Panc1 (cell line): Measurements from ENCODE around the gene DCBLD1. TPM values are rescaled to one million over a fixed set of nuclear protein-coding genes. Genes with fewer than 3 reads are reported as not detected.
"Not testable (repeated sequence)": the region's sequence is repeated elsewhere in the genome, so short reads cannot be mapped to it uniquely, and the experiment has no call there.

ENCODE experiments used
- ATAC-seq: fragments of 200-7000 bp; cut with Tn5 transposase; 2 replicates; pipeline ENCODE4 v1.9.1; 2020; ENCODE audit warnings: mild to moderate bottlenecking, moderate library complexity
- BruUV-seq: library from RNA; stranded (reverse); fragments of 400-500 nt; replicated peaks from 2 replicates; lab custom pipeline; 2021; lab: Mats Ljungman, UMichigan
- CTCF ChIA-PET: fragments of 300-600 bp; sonication (Branson Sonifier 250); formaldehyde crosslinking; loops from one replicate; lab custom pipeline; 2022; ENCODE audit warnings: antibody characterized with exemption; lab: Charles Lee
- POLR2A ChIA-PET: fragments of 300-600 bp; sonication (Branson Sonifier 250); formaldehyde crosslinking; loops from one replicate; lab custom pipeline; 2022; ENCODE audit warnings: antibody characterized with exemption; lab: Charles Lee
- DNase-seq: peaks from one replicate; pipeline ENCODE4 v3.0.0-alpha.2; 2010; ENCODE audit warnings: low read depth, low spot score
- H3K27ac ChIP-seq: 2 replicates; pipeline ENCODE4 v1.5.1; 2011; ENCODE audit warnings: mild to moderate bottlenecking, low read length, inconsistent platforms
- H3K27me3 ChIP-seq: fragments of 200-500 bp; sonication (Bioruptor generic); 2 replicates; pipeline ENCODE4 v1.6.0; 2014; ENCODE audit warnings: low read length, inconsistent platforms; ENCODE audit not compliant: control insufficient read depth, insufficient read depth
- H3K36me3 ChIP-seq: fragments of 200-500 bp; sonication (Bioruptor generic); 2 replicates; pipeline ENCODE4 v1.5.1; 2014; ENCODE audit warnings: inconsistent platforms, mild to moderate bottlenecking, low read length, moderate library complexity; ENCODE audit not compliant: control insufficient read depth, insufficient read depth
- H3K4me1 ChIP-seq: 2 replicates; pipeline ENCODE4 v1.5.1; 2011; ENCODE audit warnings: inconsistent platforms, mild to moderate bottlenecking, low read length, moderate library complexity; ENCODE audit not compliant: control insufficient read depth, insufficient read depth
- H3K4me3 ChIP-seq, 2 experiments: 2 replicates each; pipeline ENCODE4 v1.5.1; 2011 to 2012; ENCODE audit warnings: low read depth in 2 of 2, low read length in 2 of 2, mild to moderate bottlenecking in 2 of 2, inconsistent platforms in 1 of 2, moderate library complexity in 1 of 2
- H3K9me3 ChIP-seq: fragments of 200-500 bp; sonication (Bioruptor generic); 2 replicates; pipeline ENCODE4 v1.5.1; 2014; ENCODE audit warnings: low read depth, mild to moderate bottlenecking, inconsistent platforms, low read length, moderate library complexity; ENCODE audit not compliant: control insufficient read depth, insufficient read depth
- CTCF ChIP-seq: fragments of 450-650 bp; IDR thresholded peaks from 2 replicates; pipeline ENCODE4 v1.5.1; 2017; ENCODE audit warnings: mild to moderate bottlenecking
- POLR2AphosphoS5 ChIP-seq: IDR thresholded peaks from 2 replicates; pipeline ENCODE4 v1.6.1; 2012; ENCODE audit warnings: mild to moderate bottlenecking, low read depth, low read length, moderate library complexity
- REST ChIP-seq, 2 experiments: IDR thresholded peaks; 2 replicates each; pipeline ENCODE4 v1.6.1; 2011 to 2012; ENCODE audit warnings: low read depth in 2 of 2, control low read depth in 1 of 2, low read length in 1 of 2, mild to moderate bottlenecking in 1 of 2, moderate library complexity in 1 of 2; ENCODE audit not compliant: insufficient read depth in 1 of 2
- SIN3A ChIP-seq: IDR thresholded peaks from 2 replicates; pipeline ENCODE4 v1.6.1; 2012; ENCODE audit warnings: low read depth, mild to moderate bottlenecking, low read length, moderate library complexity, borderline replicate concordance; ENCODE audit not compliant: insufficient read depth
- TCF7L2 ChIP-seq: IDR thresholded peaks from 2 replicates; pipeline ENCODE4 v1.6.1; 2011; ENCODE audit warnings: mild to moderate bottlenecking, low read depth, low read length, inconsistent platforms
- in situ Hi-C: cut with HindIII; loops from 2 replicates; pipeline ENCODE4 v1.10.0; 2016; ENCODE audit warnings: low sequenced_read_pairs, low pct_unique_long_range_greater_than_20kb
- intact Hi-C: fragments of 100-400 bp; cut with micrococcal nuclease; formaldehyde crosslinking; loops from one replicate; pipeline ENCODE4 v1.10.0; 2022; ENCODE audit not compliant: unreplicated experiment
- total RNA-seq: library from RNA; stranded (reverse); gene quantifications from one replicate; pipeline ENCODE4 v1.2.1, GENCODE V29; 2021; ENCODE audit not compliant: unreplicated experiment

DCBLD1 gene
- total RNA-seq, 1 experiment from 2014 or later: 29.0 TPM

- CTCF ChIA-PET: no interaction called here
- DNase-seq (no peak), ATAC-seq (no peak)
- TF ChIP-seq CTCF: no peak
- TF ChIP-seq SIN3A: no peak
- no peak for TF ChIP-seq REST (IDR thresholded peaks at IDR 0.05; ENCODE audit: insufficient read depth in 1 of 2, low read depth in 2 of 2, low read length in 1 of 2)
- no peak for TF ChIP-seq TCF7L2
- TF ChIP-seq POLR2AphosphoS5: no peak
- no TSS peak for BruUV-seq
- in situ Hi-C loops: no loop called here
- 0 out of 2 replicates have a peak, but pooled peaks cover 3% of the 10 kb centered on the region for H3K36me3 ChIP-seq
- no peak overlapping the region for H3K4me3 ChIP-seq
- peaks cover 15% of the 10 kb centered on the region for H3K4me1 ChIP-seq
- no peaks in the 10 kb centered on the region for H3K9me3 ChIP-seq
- intact Hi-C loops: no loop called here
- H3K27me3 ChIP-seq: no peaks in the 10 kb centered on the region
- H3K27ac ChIP-seq: no peak overlapping the region
- POLR2A ChIA-PET: no interaction called here
Observed at GRCh38 chr6:117514655-117515054, 32.2 kb downstream of the DCBLD1 start.

GRCh38 chr6:117515326-117515725 lies 32.9 kb downstream of the DCBLD1 start:
- DNase-seq: no peak
- no peaks in the 10 kb centered on the region for H3K27me3 ChIP-seq
- ATAC-seq: no peak
- in situ Hi-C loops: no loop called here
- POLR2A ChIA-PET: no interaction called here
- peaks cover 15% of the 10 kb centered on the region for H3K4me1 ChIP-seq
- H3K36me3 ChIP-seq: 0 out of 2 replicates have a peak, but pooled peaks cover 3% of the 10 kb centered on the region
- intact Hi-C loops: no loop called here
- no peak overlapping the region for H3K27ac ChIP-seq
- TF ChIP-seq CTCF: no peak
- no peak for TF ChIP-seq POLR2AphosphoS5
- TF ChIP-seq SIN3A: no peak
- no peak for TF ChIP-seq TCF7L2
- TF ChIP-seq REST (IDR thresholded peaks at IDR 0.05; ENCODE audit: insufficient read depth in 1 of 2, low read depth in 2 of 2, low read length in 1 of 2): no peak
- CTCF ChIA-PET: no interaction called here
- H3K9me3 ChIP-seq: no peaks in the 10 kb centered on the region
- H3K4me3 ChIP-seq: no peak overlapping the region
- BruUV-seq: no TSS peak

GRCh38 chr6:117517995-117518394 lies 35.5 kb downstream of the DCBLD1 start:
- H3K9me3 ChIP-seq, ATAC-seq, POLR2A ChIA-PET, H3K4me3 ChIP-seq, intact Hi-C loops, H3K4me1 ChIP-seq, H3K36me3 ChIP-seq, H3K27ac ChIP-seq, in situ Hi-C loops, DNase-seq, BruUV-seq, CTCF ChIA-PET, H3K27me3 ChIP-seq: not testable (repeated sequence)
